ENCODE data around the gene SIGLEC7. TPM values are rescaled to one million over a fixed set of nuclear protein-coding genes. Genes with fewer than 3 reads are reported as not detected.
A peak's percentile ranks its signal among the peaks of the same experiment; 100 is the strongest.

The SIGLEC7 gene
- total RNA-seq = 0.70 TPM
- long read RNA-seq = 0 reads

DNA sequence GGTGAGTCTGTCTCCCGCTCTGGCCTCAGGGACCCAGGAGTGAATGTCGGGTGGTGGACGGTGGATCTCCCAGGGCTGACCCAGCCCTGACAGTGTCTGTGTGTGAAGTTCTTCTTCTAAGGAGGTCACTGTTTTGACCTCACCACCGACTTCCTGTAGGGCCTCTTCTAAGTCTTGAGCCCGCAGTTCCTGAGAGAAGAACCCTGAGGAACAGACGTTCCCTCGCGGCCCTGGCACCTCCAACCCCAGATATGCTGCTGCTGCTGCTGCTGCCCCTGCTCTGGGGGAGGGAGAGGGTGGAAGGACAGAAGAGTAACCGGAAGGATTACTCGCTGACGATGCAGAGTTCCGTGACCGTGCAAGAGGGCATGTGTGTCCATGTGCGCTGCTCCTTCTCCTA lies at the start of gene SIGLEC7:
Gene SIGLEC7, plus strand, starts transcription at position 183 of the 400 bp plus-strand sequence. Its CDS starts 69 bp downstream, at position 252.
- no peak for DNase-seq (ENCODE audit: low spot score)
- intact Hi-C loops (cut with DNase I) = no loop called here

DNA sequence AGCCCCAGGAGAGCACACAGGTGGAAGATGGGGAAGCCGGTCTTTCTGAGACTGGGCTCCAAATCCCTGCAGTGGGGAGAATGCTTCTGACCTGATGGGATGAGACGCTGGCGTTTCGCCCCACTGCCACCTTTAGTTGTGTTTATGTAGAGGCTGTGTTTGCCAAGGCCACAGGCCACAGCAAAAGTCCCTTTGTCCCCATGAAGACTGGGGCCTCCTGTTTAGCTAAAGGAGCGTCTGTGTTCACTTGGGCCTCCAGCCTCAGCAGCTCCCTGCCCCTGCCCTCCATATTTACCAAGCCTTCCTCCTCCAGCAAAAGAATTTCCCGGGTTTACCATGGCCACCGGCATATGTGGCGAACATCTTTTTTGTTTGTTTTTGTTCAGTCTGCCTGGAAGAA lies 49.0 kb upstream of the SIGLEC7 start:
- intact Hi-C loops (cut with DNase I) = loop anchor here (10.0 kb wide), 1 partner anchor 158 kb away; no protein-coding TSS in a partner anchor
- DNase-seq (ENCODE audit: low spot score) = peak; percentile 68

DNA sequence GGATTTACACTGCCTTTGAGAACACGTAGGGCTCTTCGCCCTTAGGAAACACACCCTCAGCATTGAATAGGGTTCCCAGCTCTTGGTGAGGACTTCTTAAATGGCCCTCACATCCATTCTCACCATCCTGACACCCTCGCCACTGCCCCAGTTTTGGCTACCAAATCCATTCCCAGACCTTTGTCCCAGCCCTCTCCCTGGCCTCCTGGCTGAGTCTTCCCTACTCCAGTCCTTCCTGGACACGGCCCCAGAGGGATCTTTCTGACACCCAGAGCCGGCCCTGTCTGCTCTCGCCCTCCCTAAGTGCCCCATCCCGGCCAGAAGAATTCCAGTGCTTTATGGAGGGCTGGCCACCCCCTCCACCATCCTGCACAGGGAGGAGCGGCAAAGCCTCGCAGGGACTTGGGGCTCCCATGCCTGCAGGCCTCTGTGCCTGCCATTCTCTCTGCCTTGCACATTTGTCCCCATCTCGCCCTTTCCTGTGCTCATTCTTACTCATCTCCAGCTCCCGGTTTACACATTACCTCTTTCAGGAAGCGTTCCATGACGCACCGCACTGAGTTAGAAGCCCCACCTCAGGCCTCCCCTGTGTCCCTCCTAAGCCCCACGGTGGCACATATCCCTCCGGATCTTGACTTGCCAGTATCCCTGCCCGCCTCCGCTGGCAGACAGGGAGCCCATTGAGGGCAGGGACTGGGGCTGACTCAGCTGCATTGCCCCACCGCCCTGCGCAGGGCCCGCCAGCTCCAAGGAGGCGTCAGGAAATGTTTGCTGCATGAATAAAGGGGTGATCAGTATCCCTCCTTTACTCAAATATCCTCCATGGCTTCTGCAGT lies 48.4 kb upstream of the SIGLEC7 start:
- DNase-seq (ENCODE audit: low spot score) = no peak
- intact Hi-C loops (cut with DNase I) = loop anchor here (2.0 to 10.0 kb wide), 2 partner anchors 73 to 159 kb away; no protein-coding TSS in a partner anchor

- no peak for DNase-seq (ENCODE audit: low spot score)
Observed at GRCh38 chr19:51094696-51095279, 47.3 kb upstream of the SIGLEC7 start.

GRCh38 chr19:51096473-51097165 lies 45.5 kb upstream of the SIGLEC7 start:
- DNase-seq (ENCODE audit: low spot score) = no peak
- intact Hi-C loops (cut with DNase I) = loop anchor here (10.0 kb wide), 1 partner anchor 162 kb away; no protein-coding TSS in a partner anchor

More at GRCh38 chr19:51094696-51095279, 47.3 kb upstream of the SIGLEC7 start:
- intact Hi-C loops (cut with DNase I) = loop anchor here (2.0 to 10.0 kb wide), 2 partner anchors 74 to 160 kb away; no protein-coding TSS in a partner anchor

DNA sequence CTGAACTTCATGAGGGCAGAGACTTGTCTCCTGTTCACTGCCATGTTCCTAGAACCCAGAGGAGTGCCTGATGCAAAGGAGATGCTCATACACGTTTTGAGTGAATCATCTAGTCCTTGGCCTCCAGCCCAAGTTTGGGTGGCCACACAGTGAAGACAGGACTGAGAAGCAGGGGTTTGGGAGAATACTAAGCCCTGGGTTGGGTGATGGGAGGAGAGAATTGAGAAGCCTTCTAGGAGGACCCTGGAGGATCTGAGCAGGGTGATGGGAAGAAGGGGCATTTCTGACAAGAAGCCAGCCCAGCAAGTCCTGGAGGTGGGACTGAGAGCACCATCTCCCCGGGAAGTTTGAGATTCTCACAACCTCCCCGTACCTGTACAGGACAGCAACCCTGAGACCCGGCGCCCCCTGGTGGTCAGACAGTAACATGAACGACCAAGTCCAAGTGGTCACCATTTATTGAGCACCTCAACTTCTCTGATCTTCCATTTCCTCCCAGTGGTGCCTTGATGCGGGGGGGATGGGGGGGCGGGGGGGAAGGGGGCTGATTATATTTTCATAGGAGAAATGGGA lies 44.8 kb upstream of the SIGLEC7 start:
- DNase-seq (ENCODE audit: low spot score) = peak; percentile 88
- intact Hi-C loops (cut with DNase I) = loop anchor here (10.0 kb wide), 1 partner anchor 162 kb away; no protein-coding TSS in a partner anchor

- intact Hi-C loops (cut with DNase I) = loop anchor here (10.0 kb wide), 1 partner anchor 163 kb away; no protein-coding TSS in a partner anchor
- DNase-seq (ENCODE audit: low spot score) = no peak
Observed at GRCh38 chr19:51097796-51098195, 44.3 kb upstream of the SIGLEC7 start.

DNA sequence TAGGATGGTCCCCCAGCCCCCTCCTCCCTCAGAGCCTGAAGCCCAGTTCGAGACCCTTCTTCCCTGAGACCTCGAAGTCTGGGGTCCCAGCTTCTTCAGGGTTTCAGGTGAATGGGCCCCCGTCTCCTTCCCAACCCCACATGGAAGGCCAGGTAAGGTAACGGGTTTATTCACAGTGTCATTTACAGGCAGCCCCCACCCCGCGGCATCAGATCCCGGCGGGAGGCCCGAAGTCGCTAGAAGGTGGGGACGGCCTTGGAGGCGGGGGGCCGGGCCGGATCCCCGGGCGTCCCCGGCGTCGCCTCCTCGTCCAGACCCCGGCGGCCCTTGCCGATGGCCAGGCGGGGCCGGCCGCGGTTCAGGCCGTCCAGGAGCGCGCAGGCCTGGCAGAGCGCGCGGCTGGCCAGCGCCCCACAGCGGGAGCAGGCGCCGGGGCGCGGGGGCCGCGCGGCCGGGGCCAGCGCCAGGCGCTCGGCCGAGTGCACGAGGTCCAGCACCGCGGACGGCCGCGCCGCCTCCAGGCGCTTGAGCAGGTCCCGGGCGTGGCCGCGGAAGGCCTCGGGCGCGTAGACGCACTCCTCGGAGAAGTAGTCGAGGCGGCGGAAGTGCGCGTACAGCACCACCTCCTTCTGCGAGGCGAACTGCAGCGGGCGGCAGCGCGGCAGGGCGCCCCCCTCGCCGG lies 43.6 kb upstream of the SIGLEC7 start:
- DNase-seq (ENCODE audit: low spot score) = no peak
- intact Hi-C loops (cut with DNase I) = loop anchor here (10.0 kb wide), 1 partner anchor 164 kb away; no protein-coding TSS in a partner anchor

- intact Hi-C loops (cut with DNase I) = loop anchor here (10.0 kb wide), 1 partner anchor 164 kb away; no protein-coding TSS in a partner anchor
- no peak for DNase-seq (ENCODE audit: low spot score)
Observed at GRCh38 chr19:51099047-51099382, 43.1 kb upstream of the SIGLEC7 start.

- DNase-seq (ENCODE audit: low spot score) = no peak
- intact Hi-C loops (cut with DNase I) = loop anchor here (10.0 kb wide), 1 partner anchor 494 kb away; no protein-coding TSS in a partner anchor
Observed at GRCh38 chr19:51100601-51101000, 41.5 kb upstream of the SIGLEC7 start.

DNA sequence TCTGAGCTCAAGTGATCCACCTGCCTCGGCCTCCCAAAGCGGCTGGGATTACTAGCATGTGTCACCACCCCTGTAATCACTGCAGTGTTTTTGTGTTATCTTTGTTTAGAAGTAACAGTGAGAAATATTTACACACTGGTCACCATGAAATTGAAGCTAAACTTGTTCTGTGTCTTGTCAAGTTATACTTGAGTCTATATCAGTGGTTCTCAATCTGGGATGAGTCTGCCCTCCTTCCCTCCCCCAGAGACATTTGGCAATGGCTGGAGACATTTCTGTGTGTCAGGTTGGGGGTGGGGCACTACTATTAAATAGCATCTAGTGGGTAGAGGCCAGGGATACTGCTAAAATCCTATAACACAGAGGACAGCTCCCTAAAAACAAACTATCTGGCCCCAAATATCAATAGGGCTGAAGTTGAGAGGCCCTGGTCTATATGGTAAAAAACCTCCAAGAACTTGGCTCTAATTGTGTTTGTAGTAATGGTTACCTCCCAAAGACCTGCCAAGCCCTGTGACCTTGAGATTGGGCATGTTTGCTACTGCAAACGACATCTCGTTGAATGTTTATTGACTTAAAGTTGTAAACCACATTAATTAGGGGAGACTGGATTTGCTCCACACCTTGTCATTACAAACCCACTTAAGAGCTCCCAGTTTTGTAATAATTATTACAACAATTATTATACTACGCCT lies 40.8 kb upstream of the SIGLEC7 start:
- intact Hi-C loops (cut with DNase I) = loop anchor here (10.0 kb wide), 1 partner anchor 493 kb away; no protein-coding TSS in a partner anchor
- DNase-seq (ENCODE audit: low spot score) = no peak

DNA sequence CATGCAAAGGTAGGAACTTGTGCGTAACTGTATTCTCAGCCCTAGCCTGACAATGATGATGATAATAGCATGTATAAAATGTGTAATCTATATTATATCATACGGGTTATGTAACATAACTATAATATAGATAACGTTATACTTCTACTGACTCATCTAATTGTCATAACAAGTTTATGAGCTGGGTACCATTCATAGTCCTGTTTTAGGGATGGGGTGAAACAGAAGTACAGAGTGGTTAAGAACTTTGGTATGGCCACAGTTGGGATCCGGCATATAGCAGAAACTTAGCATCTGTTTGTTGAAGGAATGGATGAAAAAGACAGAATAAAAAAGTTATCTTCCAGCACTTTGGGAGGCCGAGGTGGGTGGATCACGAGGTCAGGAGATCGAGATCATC lies 39.1 kb upstream of the SIGLEC7 start:
- no peak for DNase-seq (ENCODE audit: low spot score)
- intact Hi-C loops (cut with DNase I) = loop anchor here (10.0 kb wide), 1 partner anchor 492 kb away; no protein-coding TSS in a partner anchor

DNA sequence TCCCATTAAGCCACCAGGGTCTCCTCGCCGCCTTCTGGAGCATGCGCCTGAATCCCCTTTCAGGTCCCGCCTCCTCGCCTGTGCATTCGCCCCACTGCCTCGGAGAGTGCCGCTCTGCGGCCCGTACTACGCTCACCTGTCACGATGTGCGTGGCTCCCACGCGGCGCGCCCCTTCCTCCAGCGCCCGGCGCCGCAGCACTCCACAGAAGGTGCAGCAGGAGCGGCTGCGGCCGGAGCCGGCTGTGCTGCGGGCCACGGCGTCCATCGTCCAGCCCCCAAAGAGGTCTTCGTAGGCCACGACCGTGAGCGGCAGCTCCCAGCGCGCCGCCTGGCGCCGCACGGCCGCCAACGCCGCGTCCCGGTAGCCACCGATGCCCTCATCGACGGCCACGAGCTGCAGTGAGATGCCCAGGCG lies 38.2 kb upstream of the SIGLEC7 start:
- intact Hi-C loops (cut with DNase I) = loop anchor here (10.0 kb wide), 1 partner anchor 491 kb away; no protein-coding TSS in a partner anchor

GRCh38 chr19:51107406-51108065 lies 34.6 kb upstream of the SIGLEC7 start:
- intact Hi-C loops (cut with DNase I) = loop anchor here (10.0 kb wide), 1 partner anchor 487 kb away; no protein-coding TSS in a partner anchor
- DNase-seq (ENCODE audit: low spot score) = no peak

More for the DNA sequence above, 38.2 kb upstream of the SIGLEC7 start:
- DNase-seq (ENCODE audit: low spot score) = no peak

DNA sequence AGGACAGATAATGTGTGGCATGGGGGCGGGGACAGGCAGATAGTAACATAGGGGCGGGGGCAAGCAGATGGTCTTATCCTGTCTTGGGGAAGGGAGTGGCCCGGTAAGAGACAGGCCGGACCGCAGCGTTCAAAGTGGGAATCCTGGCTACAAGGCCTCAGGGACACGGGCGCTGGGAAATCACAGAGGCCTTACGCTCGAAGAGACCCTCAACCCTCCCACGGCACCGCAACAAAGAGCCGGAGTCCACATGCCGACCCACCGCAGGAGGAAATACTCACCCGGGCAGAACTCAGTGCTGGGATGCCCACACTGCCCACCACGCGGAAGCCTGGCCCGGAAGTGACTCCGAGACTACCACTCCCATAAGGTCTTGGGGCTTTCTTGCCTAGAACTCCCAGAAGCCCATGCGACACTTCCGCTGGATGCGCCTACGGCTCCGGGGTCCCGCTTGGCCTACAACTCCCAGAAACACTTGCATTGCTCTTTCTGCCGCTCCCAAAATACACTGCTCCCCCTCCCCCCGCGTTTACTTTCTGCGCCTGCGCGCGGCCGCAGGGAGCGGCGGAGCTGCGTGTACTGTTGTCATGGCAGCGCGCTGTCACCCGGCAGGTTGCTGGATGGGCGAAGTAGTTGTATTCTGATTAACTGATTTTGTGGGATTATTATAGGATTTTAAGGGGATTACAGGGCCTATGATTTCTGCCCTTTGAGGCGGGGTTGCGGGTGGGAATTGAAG lies 33.9 kb upstream of the SIGLEC7 start, which contains the start of gene CTU1:
Gene CTU1, minus strand, starts transcription at position 344 of the 739 bp plus-strand sequence. CDS start 3,840 bp downstream, outside the sequence.
- intact Hi-C loops (cut with DNase I) = loop anchor here (10.0 kb wide), 1 partner anchor 487 kb away; no protein-coding TSS in a partner anchor
- peak; percentile 100 for DNase-seq (ENCODE audit: low spot score)

- DNase-seq (ENCODE audit: low spot score) = no peak
- intact Hi-C loops (cut with DNase I) = loop anchor here (10.0 kb wide), 1 partner anchor 486 kb away; no protein-coding TSS in a partner anchor
Observed at GRCh38 chr19:51108805-51109146, 33.3 kb upstream of the SIGLEC7 start.

DNA sequence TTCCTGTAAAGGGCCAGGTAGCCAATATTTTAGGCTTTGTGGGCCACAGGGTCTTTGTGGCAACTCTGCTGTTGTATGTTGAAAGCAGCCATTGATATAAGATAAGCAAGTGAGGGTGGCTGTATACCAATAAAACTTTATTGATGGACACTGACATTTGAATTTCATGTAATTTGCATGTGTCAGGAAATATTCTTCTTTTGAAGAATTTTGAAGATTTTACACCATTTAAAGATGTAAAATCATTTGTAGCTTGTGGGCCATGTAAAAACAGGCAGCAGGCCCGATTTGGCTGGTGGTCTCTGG lies 31.5 kb upstream of the SIGLEC7 start:
- no peak for DNase-seq (ENCODE audit: low spot score)
- intact Hi-C loops (cut with DNase I) = no loop called here

Measured in cardiac septum (tissue), 1 donor.